ENCODE results near the gene MROH9. TPM values are rescaled to one million over a fixed set of nuclear protein-coding genes. Genes with fewer than 3 reads are reported as not detected.

The MROH9 gene
- polyA plus RNA-seq, 3 donors: not detected

- no peak for DNase-seq (ENCODE audit: low read depth in 3 of 3, low spot score in 2 of 3)
Observed at GRCh38 chr1:170964506-170964905, 29.2 kb downstream of the MROH9 start.

- peak in 2 of 3 donors; percentile 5 to 12 for DNase-seq (ENCODE audit: low read depth in 3 of 3, low spot score in 2 of 3)
Observed at GRCh38 chr1:170967042-170967910, 31.9 kb downstream of the MROH9 start.

GRCh38 chr1:170970256-170970655 lies 34.9 kb downstream of the MROH9 start:
- DNase-seq (ENCODE audit: low read depth in 3 of 3, low spot score in 2 of 3): no peak

- DNase-seq (ENCODE audit: low read depth in 3 of 3, low spot score in 2 of 3): no peak
Observed at GRCh38 chr1:170978371-170978910, 43.1 kb downstream of the MROH9 start.

GRCh38 chr1:170985406-170985805 lies 50.1 kb downstream of the MROH9 start:
- no peak for DNase-seq (ENCODE audit: low read depth in 3 of 3, low spot score in 2 of 3)

- no peak for DNase-seq (ENCODE audit: low read depth in 3 of 3, low spot score in 2 of 3)
Observed at GRCh38 chr1:170986901-170987300, 51.6 kb downstream of the MROH9 start.

GRCh38 chr1:170987424-170987823 lies 52.1 kb downstream of the MROH9 start:
- no peak for DNase-seq (ENCODE audit: low read depth in 3 of 3, low spot score in 2 of 3)

GRCh38 chr1:170993151-170993550 lies 57.8 kb downstream of the MROH9 start:
- no peak for DNase-seq (ENCODE audit: low read depth in 3 of 3, low spot score in 2 of 3)

- no peak for DNase-seq (ENCODE audit: low read depth in 3 of 3, low spot score in 2 of 3)
Observed at GRCh38 chr1:170993717-170994116, 58.4 kb downstream of the MROH9 start.

- no peak for DNase-seq (ENCODE audit: low read depth in 3 of 3, low spot score in 2 of 3)
Observed at GRCh38 chr1:171014880-171015279, 79.5 kb downstream of the MROH9 start.

- no peak for DNase-seq (ENCODE audit: low read depth in 3 of 3, low spot score in 2 of 3)
Observed at GRCh38 chr1:171017426-171017825, 82.1 kb downstream of the MROH9 start.

GRCh38 chr1:171019971-171020370 lies 84.6 kb downstream of the MROH9 start:
- no peak for DNase-seq (ENCODE audit: low read depth in 3 of 3, low spot score in 2 of 3)

- no peak for DNase-seq (ENCODE audit: low read depth in 3 of 3, low spot score in 2 of 3)
Observed at GRCh38 chr1:171032822-171033702, 97.7 kb downstream of the MROH9 start.

GRCh38 chr1:171037626-171038025 lies 102.3 kb downstream of the MROH9 start:
- DNase-seq (ENCODE audit: low read depth in 3 of 3, low spot score in 2 of 3): no peak

- DNase-seq (ENCODE audit: low read depth in 3 of 3, low spot score in 2 of 3): no peak
Observed at GRCh38 chr1:171038284-171038683, 103.0 kb downstream of the MROH9 start.

- no peak for DNase-seq (ENCODE audit: low read depth in 3 of 3, low spot score in 2 of 3)
Observed at GRCh38 chr1:171048014-171048413, 112.7 kb downstream of the MROH9 start.

- DNase-seq (ENCODE audit: low read depth in 3 of 3, low spot score in 2 of 3): no peak
Observed at GRCh38 chr1:171052977-171053376, 117.6 kb downstream of the MROH9 start.

- DNase-seq (ENCODE audit: low read depth in 3 of 3, low spot score in 2 of 3): no peak
Observed at GRCh38 chr1:171055966-171056643, 120.8 kb downstream of the MROH9 start.

- no peak for DNase-seq (ENCODE audit: low read depth in 3 of 3, low spot score in 2 of 3)
Observed at GRCh38 chr1:171061425-171062143, 126.2 kb downstream of the MROH9 start.

- DNase-seq (ENCODE audit: low read depth in 3 of 3, low spot score in 2 of 3): no peak
Observed at GRCh38 chr1:171062902-171063301, 127.6 kb downstream of the MROH9 start.

Data from right renal cortex interstitium (tissue), 3 donors.